Bronchus fibroblast of lung (primary cell): ENCODE measurements around the gene MYRF. TPM values are rescaled to one million over a fixed set of nuclear protein-coding genes. Genes with fewer than 3 reads are reported as not detected.

ENCODE experiments used
- total RNA-seq: library from RNA; depleted of rRNA; stranded (reverse); fragments of >200 nt; gene quantifications from 2 replicates; pipeline ENCODE4 v1.2.3, GENCODE V29; 2015

MYRF gene
- total RNA-seq, result 3.3 and 3.5 TPM in 2 replicates

DNA sequence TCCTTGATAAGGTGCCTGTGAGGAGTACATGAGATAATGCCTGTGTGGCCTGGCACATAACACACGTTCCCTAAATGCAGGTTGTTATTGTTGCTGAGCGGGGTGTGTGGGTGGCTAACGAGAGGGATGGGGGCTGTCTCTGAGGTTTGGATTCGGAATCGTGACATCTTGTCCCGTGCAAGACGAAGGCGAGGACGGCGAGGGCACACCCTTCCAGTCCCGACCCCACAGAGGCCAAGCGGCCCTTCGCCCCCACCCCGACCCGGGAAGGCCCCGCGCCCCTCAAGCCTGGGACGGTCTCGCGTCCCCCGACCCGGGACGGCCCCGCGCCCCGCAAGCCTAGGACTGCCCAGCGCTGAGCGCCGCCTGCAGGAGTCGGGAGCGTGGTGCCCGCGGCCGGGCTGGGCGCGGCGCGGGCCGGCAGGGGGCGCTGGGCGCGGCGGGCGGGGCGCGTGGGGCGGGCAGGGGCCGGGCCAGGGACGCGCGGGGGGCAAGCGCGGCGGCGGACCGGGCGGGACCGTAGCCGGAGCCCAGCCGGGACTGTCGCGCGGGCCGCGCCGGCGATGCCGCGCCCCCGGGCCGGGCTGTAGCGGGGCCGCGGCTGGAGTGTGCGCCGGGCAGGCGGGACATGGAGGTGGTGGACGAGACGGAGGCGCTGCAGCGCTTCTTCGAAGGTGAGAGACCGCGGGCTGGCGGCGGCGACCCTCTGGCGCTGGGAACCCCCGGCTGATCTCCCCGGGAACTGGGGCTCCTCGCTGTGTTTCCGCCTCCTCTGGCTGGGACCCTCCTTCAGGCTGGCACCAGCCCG is at the start of gene MYRF:
Gene MYRF (plus strand): TSS at position 520 of the 808 bp plus-strand sequence. CDS start 109 bp downstream, at position 629.

GRCh38 chr11:61792310-61793082 is 40.1 kb downstream of the MYRF start, which contains the start of the genes FEN1 and TMEM258:
FEN1 (plus strand) TSS chr11:61792911; CDS start chr11:61795362, 2,451 bp downstream.
TMEM258 (minus strand) TSS chr11:61792599; CDS start chr11:61792558, 41 bp downstream.

GRCh38 chr11:61816736-61817455 is 64.5 kb downstream of the MYRF start, which contains the start of gene FADS1:
FADS1 (minus strand) TSS chr11:61817003; CDS start chr11:61816929, 74 bp downstream.

GRCh38 chr11:61827571-61828378 is 75.3 kb downstream of the MYRF start, which contains the start of gene FADS2:
FADS2 (plus strand) TSS chr11:61828300; CDS start chr11:61828391, 91 bp downstream.

Other genes starting within 250 kb of the MYRF start
- not detected in 2 replicates for gene LRRC10B, start 243.9 kb upstream of the MYRF start, total RNA-seq
- 0.30 and 0.67 TPM in 2 replicates for gene SYT7, start 171.6 kb upstream of the MYRF start, total RNA-seq
- 1.8 and 2.0 TPM in 2 replicates for gene DAGLA, start 72.2 kb upstream of the MYRF start, total RNA-seq
- gene TMEM258, start 40.0 kb downstream of the MYRF start, total RNA-seq, result 62.5 and 77.2 TPM in 2 replicates
- gene FEN1, start 40.3 kb downstream of the MYRF start, total RNA-seq, result 42.9 and 47.1 TPM in 2 replicates
- gene FADS1, start 64.4 kb downstream of the MYRF start, total RNA-seq, result 171 and 182 TPM in 2 replicates
- 953 and 987 TPM in 2 replicates for gene FADS2, start 75.7 kb downstream of the MYRF start, total RNA-seq
- gene FADS3, start 138.9 kb downstream of the MYRF start, total RNA-seq, result 49.6 and 53.8 TPM in 2 replicates
- 0.89 and 3.0 TPM in 2 replicates for gene RAB3IL1, start 164.9 kb downstream of the MYRF start, total RNA-seq
- gene BEST1, start 197.7 kb downstream of the MYRF start, total RNA-seq, result 1.7 and 2.2 TPM in 2 replicates
- gene FTH1, start 215.0 kb downstream of the MYRF start, total RNA-seq, result 569 and 797 TPM in 2 replicates